HG02571 (cell line): ENCODE results near the gene TFAP2A.
A peak's percentile ranks its signal among the peaks of the same experiment; 100 is the strongest.

Source experiments
- ATAC-seq: cut with Tn5 transposase; IDR thresholded peaks from one replicate; pipeline ENCODE4 v1.9.1; 2021; ENCODE audit warnings: mild to moderate bottlenecking, moderate library complexity; ENCODE audit not compliant: unreplicated experiment

Gene TFAP2A

DNA sequence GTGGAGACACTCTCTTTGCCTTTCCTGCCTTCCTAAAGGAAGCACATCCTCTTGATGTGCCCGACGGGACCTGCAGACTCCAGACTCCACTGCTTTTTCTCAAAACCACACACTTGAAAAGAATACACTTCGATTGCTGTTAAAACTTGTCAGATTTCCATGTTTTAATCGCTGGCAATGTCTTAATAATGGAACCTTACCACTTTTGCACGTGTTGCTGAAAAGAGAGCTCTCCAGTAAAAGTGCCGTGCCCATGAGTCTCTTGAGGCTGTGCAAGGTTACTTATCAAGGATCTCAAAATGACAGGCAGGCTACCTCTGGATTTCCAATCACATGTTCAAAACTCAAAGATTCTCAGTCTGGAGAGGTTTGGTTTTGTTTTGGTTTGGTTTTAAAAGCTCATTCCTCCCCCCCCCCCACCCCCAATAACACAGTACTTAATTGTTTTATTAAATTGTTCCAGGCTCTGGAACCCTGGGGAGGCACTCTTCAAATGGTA lies 12.0 kb upstream of the TFAP2A start:
- ATAC-seq: no peak

DNA sequence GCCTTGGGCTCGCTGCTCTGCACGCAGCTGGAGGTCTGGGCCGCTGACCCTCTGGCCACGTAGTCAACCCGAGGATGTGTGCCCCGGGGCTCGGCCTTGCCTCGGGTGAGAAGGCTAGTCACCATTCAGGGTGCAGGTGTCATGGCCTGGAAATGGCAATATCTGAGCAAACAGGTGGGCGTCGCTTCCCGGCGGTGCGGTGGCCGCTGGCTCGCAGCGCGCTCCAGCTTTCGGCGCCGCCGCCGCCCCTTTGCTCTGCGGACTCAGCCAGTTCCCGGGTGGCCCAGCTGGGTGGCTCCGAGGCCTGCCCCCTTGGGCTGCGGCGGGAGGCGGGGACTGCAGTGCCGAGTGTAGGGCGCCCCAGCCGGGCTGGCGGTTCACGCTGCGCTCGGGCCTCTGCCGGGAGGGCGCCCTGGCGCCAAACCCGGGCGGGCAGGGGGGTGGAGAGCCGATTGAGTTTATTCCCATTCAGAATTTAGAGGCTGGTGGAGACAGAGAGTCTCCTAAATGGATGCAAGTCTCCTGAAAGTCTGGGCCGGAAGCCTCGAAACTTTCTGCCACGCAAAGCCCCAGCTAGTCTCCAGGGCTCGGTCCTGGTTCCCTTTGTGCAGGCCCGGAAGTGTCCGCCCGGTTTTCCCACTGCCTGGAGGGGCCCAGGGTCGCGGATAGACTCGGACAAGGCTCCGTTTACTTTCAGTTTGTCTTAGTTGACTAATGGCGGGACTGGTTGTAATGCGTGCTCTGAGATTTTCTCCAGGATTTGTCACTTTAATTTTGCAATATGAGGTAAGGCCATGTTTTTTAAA lies 11.3 kb upstream of the TFAP2A start:
- peak; percentile 44 for ATAC-seq

DNA sequence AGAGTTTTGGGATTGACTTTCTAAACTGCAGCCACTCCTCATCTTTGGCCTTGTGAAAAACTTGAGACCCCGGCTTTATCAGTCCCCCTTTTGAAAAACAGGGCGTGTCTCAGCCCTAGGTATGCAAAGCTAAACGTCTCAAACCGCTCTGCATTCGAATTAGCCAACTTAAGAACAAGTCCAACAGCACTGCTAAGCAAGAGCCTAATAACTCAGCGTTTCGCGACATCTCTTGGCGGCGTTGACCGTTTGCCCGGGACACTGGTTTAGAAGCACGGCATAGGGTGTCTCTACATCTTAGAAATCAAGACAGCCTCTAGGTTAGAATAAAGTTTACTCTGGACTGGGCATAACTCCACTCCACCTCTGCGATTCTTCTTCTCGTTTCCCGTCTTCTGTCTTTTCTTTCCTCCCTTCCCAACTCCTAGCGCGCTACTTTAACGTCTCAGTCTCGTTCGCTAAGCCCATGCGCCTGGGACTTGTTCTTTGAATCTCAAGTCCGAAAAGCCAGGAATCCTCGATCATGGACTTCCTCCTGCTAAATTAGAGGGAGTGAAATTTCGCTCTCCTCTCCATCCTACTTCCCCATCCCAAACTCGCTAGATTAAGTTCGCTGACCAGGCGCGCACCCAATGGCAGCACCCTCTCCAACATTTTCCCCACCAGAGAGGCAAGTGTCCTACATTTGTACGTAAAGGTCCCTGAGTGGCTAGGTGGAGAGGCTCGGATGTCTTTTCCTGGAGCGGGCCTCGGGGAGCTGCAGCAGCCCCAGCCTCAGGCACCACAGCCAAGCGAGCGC lies 10.5 kb upstream of the TFAP2A start:
- no peak for ATAC-seq

DNA sequence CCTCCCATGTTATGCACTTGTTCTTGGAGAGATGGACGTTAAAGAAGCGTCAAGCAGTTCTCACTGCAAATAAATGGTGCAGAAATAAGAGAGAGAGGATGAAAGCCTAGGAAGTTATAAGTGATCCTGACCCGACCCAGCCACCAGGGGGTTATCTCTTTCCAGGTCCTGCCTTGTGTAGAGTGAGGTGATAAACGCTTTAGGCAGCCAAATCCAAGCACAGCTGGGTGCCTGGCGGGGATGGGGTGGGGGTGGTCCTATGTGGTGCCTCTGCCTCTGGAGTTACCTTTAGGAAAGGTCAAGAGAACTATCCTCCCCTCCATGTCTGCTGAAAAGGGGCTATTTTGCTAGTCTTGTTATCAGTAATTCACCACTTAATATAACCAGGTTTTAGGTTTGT lies 9.2 kb upstream of the TFAP2A start:
- ATAC-seq: no peak

DNA sequence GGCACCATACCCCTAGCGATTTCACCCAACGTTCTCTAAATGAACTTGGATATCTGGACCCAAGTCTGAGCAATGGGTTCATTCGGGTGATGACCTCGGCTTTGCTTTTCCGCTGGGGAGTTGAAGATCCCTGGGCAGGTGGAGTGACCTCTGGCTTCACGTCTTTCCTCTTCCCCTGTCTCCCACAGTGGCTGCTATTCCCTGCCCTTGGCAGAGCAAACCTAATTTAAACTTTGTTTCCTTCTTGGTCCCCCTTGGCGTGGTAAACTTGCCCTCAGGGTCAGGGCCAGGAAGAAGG lies 7.8 kb upstream of the TFAP2A start:
- ATAC-seq: no peak

DNA sequence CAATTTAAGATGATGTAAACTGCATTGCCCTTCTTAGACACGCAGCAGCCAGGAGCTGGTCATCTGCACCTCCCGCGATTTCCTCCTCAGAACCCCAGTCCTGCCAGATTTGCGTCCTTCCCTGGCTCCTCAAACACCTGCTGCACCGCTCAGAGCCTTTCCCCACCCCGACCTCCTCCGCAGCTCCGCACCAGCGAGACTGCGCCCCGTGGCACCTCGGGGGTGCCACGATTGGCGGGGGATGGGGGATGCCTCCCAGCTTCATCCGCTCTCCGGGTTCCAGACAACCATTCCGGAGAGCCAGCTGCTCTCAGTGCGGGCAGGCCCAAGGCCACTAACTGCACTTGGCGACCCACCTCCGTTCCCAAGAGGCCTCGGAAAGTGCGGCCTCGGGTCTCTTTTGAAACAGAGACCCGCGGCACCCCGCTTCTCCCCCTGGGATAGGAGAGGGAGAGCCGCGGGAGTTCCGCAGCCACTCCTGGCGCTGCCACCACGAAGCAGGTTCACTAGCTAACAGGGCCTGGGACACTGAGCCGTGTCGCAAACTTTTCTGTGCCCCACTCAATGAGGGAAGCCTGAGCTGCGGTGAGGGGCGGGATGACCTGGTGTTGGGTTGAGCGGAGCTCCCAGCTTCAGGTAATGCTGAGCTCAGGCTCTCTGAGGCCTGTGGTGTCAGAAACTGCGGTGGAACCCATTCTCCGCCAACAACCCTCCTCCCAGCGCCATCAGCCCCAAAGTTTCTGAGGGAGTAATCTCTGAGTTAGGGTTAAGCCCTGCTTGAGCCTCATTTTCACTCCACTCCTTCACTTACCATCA lies 7.3 kb upstream of the TFAP2A start:
- no peak for ATAC-seq

DNA sequence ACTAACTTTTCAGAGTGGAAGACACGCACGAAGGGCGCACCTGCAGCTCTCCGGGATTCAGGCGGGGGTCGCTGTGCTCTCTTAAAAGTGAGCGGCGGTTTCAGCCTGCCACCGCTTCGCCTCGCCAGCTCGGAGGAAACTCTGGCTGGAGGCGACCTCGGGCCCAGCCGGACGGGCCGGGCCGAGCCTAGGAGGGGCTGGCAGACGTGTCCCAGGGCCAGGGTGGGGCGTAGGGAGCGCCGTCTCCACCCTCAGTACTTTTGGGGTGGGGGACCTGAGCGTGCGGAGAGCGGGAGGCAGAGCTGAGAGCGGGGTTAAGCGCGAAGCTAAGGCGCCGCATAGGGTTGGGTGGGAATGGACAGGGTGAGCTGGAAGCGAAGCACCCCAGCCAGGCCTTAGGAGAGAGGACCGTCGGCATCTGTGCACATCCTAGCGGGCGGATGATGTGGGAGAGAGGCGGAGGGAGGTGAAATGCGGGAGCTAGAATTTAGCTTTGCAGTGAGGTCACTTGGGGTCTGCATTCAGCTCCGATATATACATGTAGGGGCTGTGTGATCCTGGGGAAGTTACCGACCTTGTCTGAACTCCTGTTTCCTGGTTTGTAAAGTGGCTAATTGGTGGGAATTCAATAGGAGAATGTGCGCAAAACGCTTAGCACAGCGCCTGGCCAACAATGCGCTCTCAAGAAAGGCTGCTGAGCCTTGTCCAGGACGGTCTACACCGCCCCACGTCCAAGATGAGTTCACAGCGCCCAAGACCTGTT lies 6.5 kb upstream of the TFAP2A start:
- no peak for ATAC-seq

DNA sequence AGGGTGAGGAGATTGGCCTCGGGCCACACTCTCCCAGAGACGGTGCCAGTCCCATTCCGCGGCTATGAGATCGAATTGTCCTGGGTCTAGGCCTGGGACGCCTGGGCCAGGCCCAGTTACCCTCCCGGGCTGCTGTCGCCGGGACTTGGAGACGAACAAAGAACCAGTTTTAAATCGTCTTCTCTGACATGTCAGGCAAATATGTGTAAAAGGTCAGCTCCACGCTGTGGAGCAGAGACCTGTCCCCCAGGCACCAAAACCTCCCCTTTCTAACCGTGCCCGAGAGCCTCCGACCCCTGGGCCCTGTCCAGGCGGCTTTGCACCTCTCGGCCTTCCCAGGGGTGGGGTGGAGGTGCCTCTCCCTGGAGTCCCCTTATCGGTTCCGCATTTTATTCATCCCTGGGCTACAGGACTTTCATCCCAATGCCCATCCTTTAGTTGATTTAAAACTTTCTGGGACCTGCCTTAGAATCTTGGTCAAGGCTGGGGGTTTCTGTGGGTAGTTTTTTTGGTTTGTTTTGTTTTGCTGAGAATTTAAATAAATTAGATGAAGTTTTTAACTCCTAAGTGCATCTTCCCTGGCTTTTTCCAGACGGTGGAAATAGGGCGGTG lies 5.8 kb upstream of the TFAP2A start:
- ATAC-seq: no peak

DNA sequence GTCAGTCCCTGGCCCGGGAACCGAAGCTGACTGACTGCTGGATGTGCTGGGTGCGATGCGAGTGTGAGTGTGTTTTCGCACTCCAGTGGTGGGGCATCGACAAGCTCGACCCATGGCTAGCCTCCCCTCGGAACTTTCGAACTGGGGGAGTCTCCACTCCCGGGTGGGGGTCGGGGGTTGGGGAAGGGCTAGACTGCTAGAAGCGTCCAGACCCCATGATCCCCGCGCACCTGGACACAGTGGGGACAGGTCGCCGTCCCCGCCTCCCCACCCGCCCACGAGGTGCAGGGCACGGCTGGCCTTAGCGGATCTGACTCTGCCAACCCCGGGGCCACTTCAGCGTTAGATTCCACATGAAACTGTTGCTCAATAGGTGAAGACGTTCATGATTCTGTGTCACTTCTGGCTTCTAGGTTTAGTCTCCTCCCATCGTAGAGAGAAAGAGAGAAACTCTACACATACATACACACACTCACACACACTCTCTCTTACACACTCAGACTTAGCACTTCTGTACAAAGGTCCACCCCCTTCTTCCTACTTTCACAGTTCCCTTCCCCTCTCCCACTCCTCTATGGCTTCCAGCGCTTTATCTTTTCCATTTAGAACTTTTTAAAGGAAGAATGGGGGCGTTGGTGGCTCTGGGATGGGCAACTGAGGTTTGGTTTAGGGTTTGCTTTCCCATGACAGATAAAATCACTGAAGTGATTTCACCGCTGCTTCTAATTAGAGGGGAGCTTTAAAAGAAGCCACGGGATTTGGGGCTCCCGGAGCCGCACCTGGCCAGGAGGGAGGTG lies 5.1 kb upstream of the TFAP2A start:
- no peak for ATAC-seq

DNA sequence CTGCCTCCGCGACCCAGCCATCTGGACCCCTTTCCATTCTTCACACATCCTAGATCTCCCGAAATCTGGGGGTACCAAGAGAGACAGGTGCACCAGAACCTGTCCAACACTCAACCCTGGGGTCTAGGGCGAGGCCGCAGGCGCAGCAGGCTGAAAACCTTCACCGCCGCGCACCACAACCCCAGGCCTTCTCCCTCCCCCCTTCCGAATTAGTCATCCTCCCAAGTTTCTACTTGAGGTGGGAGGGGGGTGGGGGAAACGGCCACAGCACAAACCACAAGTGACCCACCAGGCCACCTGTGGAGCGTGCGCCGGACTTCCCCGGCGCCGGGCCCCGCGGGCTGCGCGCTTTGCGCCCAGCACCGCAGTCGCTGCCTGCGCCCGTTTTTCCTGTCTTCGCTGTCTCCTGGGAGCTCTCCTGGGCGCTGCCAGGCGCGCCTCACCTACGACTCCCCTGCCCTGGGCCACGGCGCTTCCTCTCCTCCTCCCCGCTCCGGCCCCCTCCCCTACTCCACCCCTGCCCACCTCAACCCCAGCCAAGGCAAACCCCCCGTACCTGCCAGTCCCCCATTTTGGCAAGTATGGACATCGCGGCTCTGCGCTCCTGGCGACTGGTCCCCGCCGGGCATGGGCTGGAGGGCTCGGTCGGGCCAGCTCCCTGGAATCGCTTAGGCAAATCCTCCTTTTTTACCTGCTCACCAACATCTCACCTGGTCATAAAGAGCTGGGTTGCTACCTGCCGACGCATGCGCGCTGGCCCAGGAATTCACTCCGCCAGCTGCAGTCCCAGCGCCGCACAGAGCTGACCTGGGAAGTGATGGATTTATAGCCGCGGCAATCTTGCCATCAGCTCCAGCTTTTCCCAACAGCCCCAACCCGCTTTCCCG lies 4.2 kb upstream of the TFAP2A start:
- no peak for ATAC-seq

DNA sequence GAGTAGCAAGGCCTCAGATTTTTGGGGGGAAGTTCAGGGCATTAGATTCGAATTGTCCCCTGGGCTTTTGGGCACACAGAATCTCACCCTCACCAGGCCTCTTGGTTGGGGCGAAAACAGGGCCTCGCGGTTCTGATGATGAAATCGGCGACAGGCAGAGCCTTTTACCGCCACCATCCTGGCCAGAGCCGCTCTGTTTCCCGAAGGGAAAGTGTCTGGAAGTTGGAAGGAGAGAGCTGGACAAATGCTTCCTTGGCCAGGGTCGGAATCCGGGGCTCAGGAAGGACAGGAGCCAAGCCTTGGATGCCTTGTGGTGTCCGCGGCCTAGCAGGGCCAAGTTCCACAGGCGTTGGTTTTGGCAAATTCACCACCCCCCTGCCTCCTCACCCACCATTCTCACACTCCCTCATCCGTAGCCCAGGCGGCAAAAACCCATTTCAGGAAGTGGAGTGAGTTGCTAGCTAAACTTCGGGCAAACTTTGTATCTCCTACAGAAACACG lies 3.5 kb upstream of the TFAP2A start:
- ATAC-seq: no peak

DNA sequence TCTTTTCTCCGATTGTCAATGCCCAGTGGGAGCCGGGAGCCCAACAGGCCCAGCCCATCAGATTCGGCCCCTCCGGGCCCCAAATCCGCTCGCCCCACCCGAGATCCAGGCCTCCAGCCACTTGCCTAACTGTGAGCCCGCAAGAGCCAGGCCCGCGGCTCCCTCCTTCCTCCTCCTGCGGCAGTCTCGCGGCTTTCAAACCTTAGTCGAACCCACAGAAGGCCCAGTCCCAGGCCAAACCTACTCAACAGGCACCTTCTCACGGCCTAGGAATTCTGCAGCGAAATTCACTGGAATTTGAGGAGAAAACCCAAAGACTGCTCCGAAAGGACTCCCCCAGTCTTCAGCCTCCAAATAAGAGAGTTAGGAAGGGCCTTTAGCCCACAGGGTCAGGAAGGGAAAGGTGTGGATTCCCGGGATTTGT lies 2.8 kb upstream of the TFAP2A start:
- ATAC-seq: no peak

DNA sequence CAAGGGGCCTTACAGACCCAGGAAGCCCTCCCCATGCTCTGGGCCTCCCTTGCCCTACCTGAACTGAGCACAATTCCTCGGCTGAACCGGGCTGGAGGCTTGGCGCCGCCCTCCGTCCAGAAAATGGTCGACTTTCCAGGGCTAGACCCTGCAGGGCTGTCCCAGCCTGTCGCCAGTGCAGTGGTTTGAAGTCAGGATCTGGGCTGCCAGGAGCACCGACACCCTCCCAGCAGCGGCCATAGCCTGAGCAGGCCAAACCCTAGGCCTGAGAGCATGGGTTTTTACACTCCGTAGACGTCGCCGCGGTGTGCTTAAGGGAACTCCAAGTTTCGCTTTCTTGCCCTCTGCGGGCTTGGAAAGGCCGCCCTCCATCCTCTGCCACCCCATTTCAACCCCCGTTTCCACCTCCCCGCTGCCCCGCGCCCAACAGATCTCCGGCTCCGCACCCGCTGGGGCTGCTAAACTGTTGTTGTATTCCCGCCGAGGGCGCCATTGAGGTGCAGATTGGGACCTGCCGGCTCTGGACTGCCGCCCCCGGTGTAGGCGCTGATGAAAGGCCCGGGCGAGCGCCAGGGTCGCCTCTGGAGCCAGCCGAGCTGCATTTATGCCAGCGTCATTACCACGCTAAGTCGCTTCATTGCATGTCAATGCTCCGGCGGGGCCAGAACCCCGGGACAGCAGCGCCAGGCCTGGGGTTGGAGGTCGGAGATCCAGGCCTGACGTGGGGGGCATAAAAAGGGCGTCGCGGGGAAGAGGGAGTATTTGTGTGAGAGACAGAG lies 2.2 kb upstream of the TFAP2A start:
- ATAC-seq: no peak

DNA sequence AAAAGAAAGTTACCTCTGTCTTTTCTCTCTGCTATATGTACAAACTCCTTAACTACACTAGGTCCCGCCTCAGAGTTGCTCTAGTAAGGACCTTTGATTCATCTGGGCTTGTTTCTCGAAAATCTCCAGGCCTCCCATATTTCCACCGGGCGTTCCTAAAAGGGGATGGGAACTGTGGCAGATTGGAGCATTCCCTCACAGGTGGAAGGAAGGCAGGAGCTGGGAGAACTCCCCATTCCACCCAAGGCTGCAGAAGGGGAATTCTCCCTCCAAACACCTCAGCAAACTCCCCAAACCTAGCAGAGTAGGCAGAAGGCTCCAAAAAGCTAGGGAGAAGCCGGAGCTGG lies 1.6 kb upstream of the TFAP2A start:
- ATAC-seq: no peak

DNA sequence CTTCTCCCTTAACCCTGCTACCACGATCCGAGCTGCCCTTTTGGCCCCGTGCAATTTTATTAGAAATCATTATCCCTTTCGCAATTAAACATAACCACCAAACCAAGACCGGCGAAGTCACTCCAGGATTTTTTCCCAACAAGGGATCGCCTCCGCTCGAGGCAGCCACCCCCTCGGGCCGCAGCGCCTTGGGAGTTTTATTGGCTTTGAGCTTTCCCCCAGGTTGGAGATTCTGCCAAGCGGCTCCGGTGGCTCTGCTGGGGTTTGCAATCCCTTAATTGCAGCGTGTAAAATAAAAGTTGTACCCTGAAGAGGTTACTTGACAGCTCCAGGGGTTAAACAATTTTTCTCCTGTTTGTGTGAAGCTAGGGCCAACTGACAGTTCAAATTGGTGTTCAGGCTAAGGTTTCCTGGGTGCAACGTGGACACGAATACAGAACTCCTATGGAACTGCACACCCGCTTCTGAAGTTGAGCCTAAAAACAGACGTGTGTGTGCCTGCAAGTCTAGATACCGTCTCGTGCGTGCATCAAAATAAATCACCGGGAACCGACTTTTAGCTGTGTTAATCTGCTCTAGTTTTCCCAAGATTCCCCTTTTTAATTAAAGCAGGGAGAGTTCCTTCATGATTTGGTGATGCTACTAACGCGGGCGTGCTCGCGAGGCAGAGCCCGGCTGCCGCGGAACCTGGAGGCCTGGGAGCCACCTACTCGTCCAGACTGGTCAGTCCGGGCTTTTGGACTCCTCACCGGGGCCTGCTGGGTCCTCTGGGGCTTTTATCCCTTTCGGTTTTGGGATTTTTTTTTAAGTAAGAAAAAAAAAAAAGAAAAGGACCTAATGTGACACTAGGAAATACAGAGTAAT lies 975 bp upstream of the TFAP2A start:
- no peak for ATAC-seq

DNA sequence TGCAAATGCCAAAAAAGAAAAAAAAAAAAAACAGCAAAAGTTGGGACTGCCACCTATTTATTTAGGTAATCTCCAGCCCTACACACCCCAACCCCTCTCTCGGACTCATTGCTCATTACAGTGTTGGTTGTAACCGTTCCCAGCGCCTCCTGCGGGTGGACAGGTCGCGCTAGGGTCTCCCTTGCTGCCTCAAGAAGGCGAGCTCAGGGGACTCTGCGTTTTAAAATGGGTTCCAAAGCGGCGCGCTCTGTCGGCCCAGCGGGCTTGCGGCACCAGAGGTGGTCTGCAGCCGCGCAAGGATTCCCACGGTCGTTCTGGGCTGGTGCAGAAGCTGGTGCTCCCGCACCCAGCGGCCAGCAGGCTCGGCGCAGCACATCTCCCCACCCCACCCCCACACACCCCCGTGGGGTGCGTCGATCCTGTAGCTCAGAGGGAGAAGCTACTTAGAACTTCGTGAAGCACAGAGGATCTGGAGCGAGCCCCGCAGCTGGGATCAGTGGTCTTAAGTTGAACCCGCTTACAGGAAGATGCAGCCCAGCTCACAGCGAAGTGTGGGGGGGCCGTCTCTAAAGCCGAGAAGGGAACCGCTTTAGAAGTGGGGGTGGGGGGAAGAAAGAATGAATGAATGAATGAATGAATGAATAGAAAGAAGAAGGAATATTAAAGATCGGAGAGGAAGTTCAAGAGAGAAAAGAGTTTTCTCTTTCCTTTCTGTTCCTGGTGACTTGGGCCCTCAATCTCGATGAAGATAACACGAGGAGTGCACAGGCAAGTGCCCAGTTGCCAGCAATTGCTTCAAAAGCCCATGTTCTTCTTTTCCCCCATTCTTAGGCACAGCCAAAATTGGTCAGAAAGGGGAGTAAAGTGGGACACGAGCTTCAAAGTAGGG lies 780 bp downstream of the TFAP2A start:
- ATAC-seq: no peak
